ENCODE results near the gene SDC4. TPM values are rescaled to one million over a fixed set of nuclear protein-coding genes. Genes with fewer than 3 reads are reported as not detected.

The SDC4 gene
- total RNA-seq, 1 experiment from 2014 or later = 242 TPM

GRCh38 chr20:45290677-45291355 is 57.4 kb downstream of the SDC4 start:
- Histone ChIP-seq H3K4me1 (no peaks in the 10 kb centered on the region), H3K36me3 (ENCODE audit: control insufficient read depth, insufficient read depth, low read length) (no peaks in the 10 kb centered on the region), H3K9me3 (peaks cover 15% of the 10 kb centered on the region), H3K4me3 (ENCODE audit: low read depth, low read length) (no peak overlapping the region), H3K27me3 (replicated peaks; ENCODE audit: control insufficient read depth, insufficient read depth, low read length) (peaks cover 4% of the 10 kb centered on the region; the same call in 1 of the 2 replicates)
- CTCF ChIA-PET = interaction anchor here (0.6 to 7.4 kb wide), 32 partner anchors 12 to 594 kb away, joined by 3 to 67 read pairs (median 4); partner anchors contain the start of genes KCNS1, PI3, STK4 and SYS1
- POLR2A ChIA-PET = no interaction called here
- Mint-ChIP-seq H3K4me3 (ENCODE audit: unreplicated experiment) (no peak overlapping the region), H3K36me3 (ENCODE audit: insufficient read depth, unreplicated experiment) (no peaks in the 10 kb centered on the region), H3K27me3 (ENCODE audit: insufficient read depth, unreplicated experiment) (peaks cover 21% of the 10 kb centered on the region), H3K27ac (ENCODE audit: unreplicated experiment) (no peak overlapping the region), H3K9me3 (ENCODE audit: unreplicated experiment) (no peaks in the 10 kb centered on the region), H3K4me1 (ENCODE audit: low read depth, unreplicated experiment) (no peaks in the 10 kb centered on the region)
- BruUV-seq (replicated peaks) = no TSS peak
- TF ChIP-seq CTCF (IDR thresholded peaks at IDR 0.05; ENCODE audit: insufficient read depth in 1 of 2, low read depth in 1 of 2, low read length in 1 of 2, severe bottlenecking in 1 of 2, unreplicated experiment in 1 of 2) = peak; percentile 98 to 99
- intact Hi-C loops (cut with micrococcal nuclease; ENCODE audit: unreplicated experiment) = loop anchor here (1.0 to 5.0 kb wide), 7 partner anchors 54 to 280 kb away; no protein-coding TSS in a partner anchor
- peak; percentile 88 to 91 for DNase-seq

GRCh38 chr20:45289942-45290676 is 58.1 kb downstream of the SDC4 start:
- intact Hi-C loops (cut with micrococcal nuclease; ENCODE audit: unreplicated experiment) = loop anchor here (1.0 to 5.0 kb wide), 4 partner anchors 53 to 208 kb away; no protein-coding TSS in a partner anchor
- H3K4me1 Mint-ChIP-seq (ENCODE audit: low read depth, unreplicated experiment) = no peaks in the 10 kb centered on the region
- TF ChIP-seq CTCF (IDR thresholded peaks at IDR 0.05; ENCODE audit: insufficient read depth in 1 of 2, low read depth in 1 of 2, low read length in 1 of 2, severe bottlenecking in 1 of 2, unreplicated experiment in 1 of 2) = no peak
- Histone ChIP-seq H3K9me3 (peaks cover 11% of the 10 kb centered on the region), H3K4me1 (no peaks in the 10 kb centered on the region), H3K27me3 (replicated peaks; ENCODE audit: control insufficient read depth, insufficient read depth, low read length) (peaks cover 4% of the 10 kb centered on the region; the same call in 1 of the 2 replicates), H3K4me3 (ENCODE audit: low read depth, low read length) (no peak overlapping the region), H3K36me3 (ENCODE audit: control insufficient read depth, insufficient read depth, low read length) (no peaks in the 10 kb centered on the region)
- H3K27ac Mint-ChIP-seq (ENCODE audit: unreplicated experiment) = no peak overlapping the region
- ChIA-PET CTCF (interaction anchor here (0.7 to 7.4 kb wide), 28 partner anchors 13 to 595 kb away, joined by 3 to 67 read pairs (median 4); partner anchors contain the start of genes KCNS1, PI3 and SYS1), POLR2A (no interaction called here)
- no TSS peak for BruUV-seq (replicated peaks)
- no peaks in the 10 kb centered on the region for H3K9me3 Mint-ChIP-seq (ENCODE audit: unreplicated experiment)
- H3K36me3 Mint-ChIP-seq (ENCODE audit: insufficient read depth, unreplicated experiment) = no peaks in the 10 kb centered on the region
- H3K27me3 Mint-ChIP-seq (ENCODE audit: insufficient read depth, unreplicated experiment) = peaks cover 21% of the 10 kb centered on the region
- DNase-seq = peak in 1 of 2 experiments; percentile 31
- H3K4me3 Mint-ChIP-seq (ENCODE audit: unreplicated experiment) = no peak overlapping the region

GRCh38 chr20:45288860-45289259 is 59.4 kb downstream of the SDC4 start:
- H3K4me3 ChIP-seq (ENCODE audit: low read depth, low read length) = no peak overlapping the region
- Mint-ChIP-seq H3K27me3 (ENCODE audit: insufficient read depth, unreplicated experiment) (peaks cover 22% of the 10 kb centered on the region), H3K9me3 (ENCODE audit: unreplicated experiment) (no peaks in the 10 kb centered on the region), H3K4me1 (ENCODE audit: low read depth, unreplicated experiment) (no peaks in the 10 kb centered on the region), H3K27ac (ENCODE audit: unreplicated experiment) (no peak overlapping the region), H3K4me3 (ENCODE audit: unreplicated experiment) (no peak overlapping the region), H3K36me3 (ENCODE audit: insufficient read depth, unreplicated experiment) (no peaks in the 10 kb centered on the region)
- no peak for DNase-seq
- ChIA-PET POLR2A (no interaction called here), CTCF (interaction anchor here (7.4 kb wide), 1 partner anchor 245 kb away, joined by 67 read pairs; no protein-coding TSS in a partner anchor)
- H3K36me3 ChIP-seq (ENCODE audit: control insufficient read depth, insufficient read depth, low read length) = no peaks in the 10 kb centered on the region
- intact Hi-C loops (cut with micrococcal nuclease; ENCODE audit: unreplicated experiment) = no loop called here
- H3K4me1 ChIP-seq = no peaks in the 10 kb centered on the region
- no peaks in the 10 kb centered on the region for H3K9me3 ChIP-seq
- H3K27me3 ChIP-seq (replicated peaks; ENCODE audit: control insufficient read depth, insufficient read depth, low read length) = peaks cover 4% of the 10 kb centered on the region; the same call in 1 of the 2 replicates
- no peak for TF ChIP-seq CTCF (IDR thresholded peaks at IDR 0.05; ENCODE audit: insufficient read depth in 1 of 2, low read depth in 1 of 2, low read length in 1 of 2, severe bottlenecking in 1 of 2, unreplicated experiment in 1 of 2)
- BruUV-seq (replicated peaks) = no TSS peak

Measured in Caco-2 (cell line).